ENCODE results near the gene MAFG. TPM values are rescaled to one million over a fixed set of nuclear protein-coding genes. Genes with fewer than 3 reads are reported as not detected.

MAFG gene
- total and polyA plus RNA-seq, 2 of the 13 experiments (the other 11 are each of a cell fraction or from before 2014, with no cell fraction given) = 14.5 to 20.0 TPM

- no peak for TF ChIP-seq ZNF800 (CRISPR knock-in tag; IDR thresholded peaks at IDR 0.05)
- TF ChIP-seq KDM5A (IDR thresholded peaks at IDR 0.05; ENCODE audit: borderline replicate concordance, low read length) = no peak
- TF ChIP-seq ZFX (CRISPR knock-in tag; IDR thresholded peaks at IDR 0.05; ENCODE audit: low read depth) = 0 out of 2 replicates have a peak, but pooled peaks have one; percentile 5
- TF ChIP-seq ZNF562 (CRISPR knock-in tag; IDR thresholded peaks at IDR 0.05; ENCODE audit: borderline replicate concordance) = 0 out of 2 replicates have a peak, but pooled peaks have one; percentile 12
- TF ChIP-seq ZNF761 (CRISPR knock-in tag; conservative IDR thresholded peaks at IDR 0.05) = no peak
- no peak for TF ChIP-seq PRDM15 (CRISPR knock-in tag; IDR thresholded peaks at IDR 0.05)
- TF ChIP-seq HOXA7 (CRISPR knock-in tag; IDR thresholded peaks at IDR 0.05) = 0 out of 2 replicates have a peak, but pooled peaks have one; percentile 24
- TF ChIP-seq ZHX1 (CRISPR knock-in tag; IDR thresholded peaks at IDR 0.05; ENCODE audit: low read depth) = 0 out of 2 replicates have a peak, but pooled peaks have one; percentile 0
- peak in 1 of 2 experiments; percentile 18; a peak in 1 of 4 replicates for TF ChIP-seq POLR2A (IDR thresholded peaks at IDR 0.05; ENCODE audit: insufficient read depth in 1 of 2, low read depth in 2 of 2, low read length in 2 of 2)
- no peak for TF ChIP-seq ZNF274 (CRISPR knock-in tag; IDR thresholded peaks at IDR 0.05)
- no peak for TF ChIP-seq PRMT3 (CRISPR knock-in tag; IDR thresholded peaks at IDR 0.05; ENCODE audit: borderline replicate concordance, low read depth)
- no peak for TF ChIP-seq ZNF260 (CRISPR knock-in tag; IDR thresholded peaks at IDR 0.05; ENCODE audit: borderline replicate concordance, low read depth)
- peak; percentile 56 for TF ChIP-seq RBFOX2 (IDR thresholded peaks at IDR 0.05; ENCODE audit: low read depth, low read length)
- peak; percentile 20 for TF ChIP-seq TAF15 (IDR thresholded peaks at IDR 0.05; ENCODE audit: low read depth, low read length, poor library complexity, severe bottlenecking)
- no peak for TF ChIP-seq SPEN (CRISPR knock-in tag; IDR thresholded peaks at IDR 0.05; ENCODE audit: low read depth)
- peak; percentile 42; the same call in 1 of the 2 replicates for TF ChIP-seq SP4 (CRISPR knock-in tag; IDR thresholded peaks at IDR 0.05)
- TF ChIP-seq MNT (IDR thresholded peaks at IDR 0.05) = 0 out of 2 replicates have a peak, but pooled peaks have one; percentile 20
Measured at GRCh38 chr17:81899514-81900166, 27.9 kb downstream of the MAFG start (continued).

Measured in HepG2 (cell line).